HFFc6 (cell line): ENCODE results near the gene GGCX. TPM values are rescaled to one million over a fixed set of nuclear protein-coding genes. Genes with fewer than 3 reads are reported as not detected.

ENCODE experiments used
- DNase-seq: peaks from one replicate; pipeline ENCODE4 v3.0.0-alpha.2; 2018
- H3K27ac Mint-ChIP-seq: 2 replicates; pipeline ENCODE4 v1.8.0; 2020; ENCODE audit warnings: mild to moderate bottlenecking, mixed read lengths
- H3K27me3 Mint-ChIP-seq: 2 replicates; pipeline ENCODE4 v1.8.0; 2021; ENCODE audit warnings: mild to moderate bottlenecking, moderate library complexity, mixed read lengths; ENCODE audit not compliant: insufficient read depth
- H3K36me3 Mint-ChIP-seq: 2 replicates; pipeline ENCODE4 v1.8.0; 2021; ENCODE audit warnings: low read depth, mixed read lengths
- H3K4me1 Mint-ChIP-seq: 2 replicates; pipeline ENCODE4 v1.8.0; 2020; ENCODE audit warnings: low read depth, mixed read lengths
- H3K4me3 Mint-ChIP-seq: 2 replicates; pipeline ENCODE4 v1.8.0; 2020; ENCODE audit warnings: mild to moderate bottlenecking, moderate library complexity, mixed read lengths
- H3K9me3 Mint-ChIP-seq: 2 replicates; pipeline ENCODE4 v1.8.0; 2020; ENCODE audit warnings: mild to moderate bottlenecking, mixed read lengths
- CTCF ChIP-seq: fragments of 200-600 bp; sonication (generic); IDR thresholded peaks from 2 replicates; pipeline ENCODE4 v1.5.0; 2021; ENCODE audit warnings: antibody characterized with exemption, mild to moderate bottlenecking
- total RNA-seq, 6 experiments: library from RNA; stranded (reverse); fragmentation: NEBNext Ultra II Directional; extraction: Animal tissue kit (Norgen Biotek cat#: 25700); gene quantifications; 2 replicates in 1 of 6; 3 replicates in 5 of 6; pipeline ENCODE4 v1.2.3, GENCODE V29; 2021

Gene GGCX
- total RNA-seq, 6 experiments from 2014 or later = 55.9 to 68.9 (median 62.4) TPM

- DNase-seq = no peak
- TF ChIP-seq CTCF = no peak
- Mint-ChIP-seq H3K4me1 (peaks cover 69% of the 10 kb centered on the region), H3K27me3 (peaks cover 21% of the 10 kb centered on the region), H3K36me3 (peaks cover 60% of the 10 kb centered on the region), H3K4me3 (peak overlapping the region; percentile 93), H3K27ac (peak overlapping the region; percentile 99), H3K9me3 (no peaks in the 10 kb centered on the region)
These were observed 20.0 kb downstream of the GGCX start for GRCh38 chr2:85541262-85541661.

GRCh38 chr2:85540133-85540648 lies 21.1 kb downstream of the GGCX start:
- no peak for DNase-seq
- Mint-ChIP-seq H3K4me1 (peaks cover 71% of the 10 kb centered on the region), H3K27me3 (peaks cover 22% of the 10 kb centered on the region), H3K9me3 (no peaks in the 10 kb centered on the region), H3K4me3 (peak overlapping the region; percentile 93), H3K27ac (peak overlapping the region; percentile 99), H3K36me3 (peaks cover 55% of the 10 kb centered on the region)
- no peak for TF ChIP-seq CTCF

GRCh38 chr2:85539361-85540132 lies 21.7 kb downstream of the GGCX start:
- H3K9me3 Mint-ChIP-seq = no peaks in the 10 kb centered on the region
- H3K27me3 Mint-ChIP-seq = peaks cover 22% of the 10 kb centered on the region
- H3K36me3 Mint-ChIP-seq = peaks cover 52% of the 10 kb centered on the region

GRCh38 chr2:85538507-85539360 lies 22.6 kb downstream of the GGCX start, which contains the start of gene MAT2A:
MAT2A (plus strand) TSS chr2:85539168; CDS start chr2:85539288, 120 bp downstream.
- peak within 1 kb of the TSS; percentile 99 for H3K27ac Mint-ChIP-seq
- H3K27me3 Mint-ChIP-seq = peaks cover 24% of the 10 kb centered on the region
- H3K4me1 Mint-ChIP-seq = peaks cover 57% of the 10 kb centered on the region
- DNase-seq = peak; percentile 89
- peak; percentile 84 for TF ChIP-seq CTCF
- no peaks in the 10 kb centered on the region for H3K9me3 Mint-ChIP-seq
- peak within 1 kb of the TSS; percentile 93 for H3K4me3 Mint-ChIP-seq
- H3K36me3 Mint-ChIP-seq = peaks cover 44% of the 10 kb centered on the region

More at GRCh38 chr2:85539361-85540132, 21.7 kb downstream of the GGCX start:
- Mint-ChIP-seq H3K4me3 (peak overlapping the region; percentile 93), H3K4me1 (peaks cover 65% of the 10 kb centered on the region), H3K27ac (peak overlapping the region; percentile 99)
- peak; percentile 47 for DNase-seq
- no peak for TF ChIP-seq CTCF

GRCh38 chr2:85537600-85538506 lies 23.4 kb downstream of the GGCX start:
- peak overlapping the region; percentile 93 for H3K4me3 Mint-ChIP-seq
- peaks cover 20% of the 10 kb centered on the region for H3K27me3 Mint-ChIP-seq
- H3K9me3 Mint-ChIP-seq = no peaks in the 10 kb centered on the region
- H3K36me3 Mint-ChIP-seq = peaks cover 36% of the 10 kb centered on the region
- H3K27ac Mint-ChIP-seq = peak overlapping the region; percentile 99
- no peak for TF ChIP-seq CTCF
- no peak for DNase-seq
- H3K4me1 Mint-ChIP-seq = peaks cover 48% of the 10 kb centered on the region
